Measurements from ENCODE around the gene SLC38A2. TPM values are rescaled to one million over a fixed set of nuclear protein-coding genes. Genes with fewer than 3 reads are reported as not detected.

The SLC38A2 gene
- polyA plus RNA-seq, 4 donors: 27.8 to 69.4 (median 47.2) TPM

DNA sequence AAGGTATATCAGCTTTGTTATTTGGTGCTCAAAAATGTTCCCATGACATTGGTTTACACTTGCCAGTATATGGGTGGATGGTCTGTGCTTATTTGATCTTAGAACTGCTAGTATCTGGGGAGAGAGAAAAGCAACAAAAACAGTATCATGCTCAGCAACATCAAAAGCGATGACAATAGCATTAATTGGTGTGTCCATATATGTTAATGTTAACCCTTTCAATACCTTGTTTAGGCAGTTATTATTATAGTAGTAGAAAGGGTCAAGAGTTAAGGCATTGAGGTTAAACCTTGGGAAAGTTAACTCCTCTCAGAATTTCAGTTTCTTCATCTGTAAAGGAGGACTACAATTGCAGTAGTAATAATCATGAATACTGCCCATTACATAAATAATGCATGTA lies 37.4 kb upstream of the SLC38A2 start:
- no peak for DNase-seq
- no peak for FAIRE-seq
- Histone ChIP-seq H3K4me1 (ENCODE audit: control insufficient read depth in 3 of 3, insufficient read depth in 2 of 3, low read depth in 1 of 3, low read length in 2 of 3) (peaks cover 0 to 4% (median 0%) of the 10 kb centered on the region in 3 donors), H3K27ac (ENCODE audit: low read depth in 1 of 3, low read length in 2 of 3) (no peak overlapping the region), H3K4me3 (ENCODE audit: low read depth in 1 of 3, low read length in 3 of 3) (no peak overlapping the region), H3K9me3 (ENCODE audit: control insufficient read depth in 2 of 2, insufficient read depth in 1 of 2, low read depth in 1 of 2, low read length in 1 of 2) (no peaks in the 10 kb centered on the region), H3K36me3 (ENCODE audit: control insufficient read depth in 3 of 3, insufficient read depth in 2 of 3, low read depth in 1 of 3, low read length in 3 of 3) (no peaks in the 10 kb centered on the region), H3K27me3 (ENCODE audit: control insufficient read depth in 3 of 3, insufficient read depth in 3 of 3, low read length in 3 of 3) (no peaks in the 10 kb centered on the region)
- 82 to 94% (median 86%) methylated on average over 1 of the region's 1 CpG for WGBS, 3 donors

DNA sequence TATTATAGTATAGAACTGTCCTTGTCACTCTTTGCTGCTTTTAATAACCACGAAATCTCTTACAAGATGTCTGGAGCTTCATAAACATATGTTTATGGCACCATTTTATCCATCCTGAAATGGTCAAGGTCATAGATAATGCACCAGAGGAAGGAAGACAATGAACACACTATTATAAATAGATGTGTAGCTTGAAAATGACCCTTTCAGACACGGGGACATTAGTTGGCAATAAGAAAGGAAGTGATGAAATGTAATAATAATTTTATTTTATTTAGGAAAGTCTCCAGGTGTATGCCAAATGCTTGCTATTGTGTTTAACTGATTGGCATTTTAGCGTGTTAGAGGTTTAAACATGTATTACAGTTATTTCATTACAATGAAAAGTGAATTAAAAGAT lies 36.8 kb upstream of the SLC38A2 start:
- WGBS, 3 donors: 50 to 52% (median 50%) methylated on average over 3 of the region's 3 CpGs
- H3K27me3 ChIP-seq (ENCODE audit: control insufficient read depth in 3 of 3, insufficient read depth in 3 of 3, low read length in 3 of 3): no peaks in the 10 kb centered on the region
- FAIRE-seq: no peak
- peaks cover 0 to 4% (median 0%) of the 10 kb centered on the region in 3 donors for H3K4me1 ChIP-seq (ENCODE audit: control insufficient read depth in 3 of 3, insufficient read depth in 2 of 3, low read depth in 1 of 3, low read length in 2 of 3)
- H3K4me3 ChIP-seq (ENCODE audit: low read depth in 1 of 3, low read length in 3 of 3): no peak overlapping the region
- no peaks in the 10 kb centered on the region for H3K9me3 ChIP-seq (ENCODE audit: control insufficient read depth in 2 of 2, insufficient read depth in 1 of 2, low read depth in 1 of 2, low read length in 1 of 2)
- no peak for DNase-seq
- no peak overlapping the region for H3K27ac ChIP-seq (ENCODE audit: low read depth in 1 of 3, low read length in 2 of 3)
- H3K36me3 ChIP-seq (ENCODE audit: control insufficient read depth in 3 of 3, insufficient read depth in 2 of 3, low read depth in 1 of 3, low read length in 3 of 3): no peaks in the 10 kb centered on the region

DNA sequence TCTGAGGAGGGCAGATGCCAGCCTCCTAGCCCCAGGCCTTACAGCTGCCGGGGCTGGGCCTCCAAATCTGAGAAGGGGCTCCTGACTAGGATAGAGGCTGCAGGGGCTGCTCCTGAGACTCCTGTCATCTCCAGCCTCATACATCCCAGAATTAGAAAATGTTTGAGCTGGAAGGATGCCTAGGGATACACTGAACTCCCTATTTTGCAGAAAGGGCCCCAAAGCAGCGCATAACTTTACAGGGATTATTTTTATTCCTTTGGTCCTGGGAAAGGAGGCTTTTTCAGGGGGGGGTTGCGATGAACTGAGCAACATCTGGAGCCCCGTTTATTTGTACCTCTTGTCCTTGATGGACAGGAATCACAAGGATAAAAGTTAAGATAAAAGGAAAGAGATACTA lies 35.9 kb upstream of the SLC38A2 start:
- Histone ChIP-seq H3K4me3 (ENCODE audit: low read depth in 1 of 3, low read length in 3 of 3) (no peak overlapping the region), H3K9me3 (ENCODE audit: control insufficient read depth in 2 of 2, insufficient read depth in 1 of 2, low read depth in 1 of 2, low read length in 1 of 2) (no peaks in the 10 kb centered on the region), H3K36me3 (ENCODE audit: control insufficient read depth in 3 of 3, insufficient read depth in 2 of 3, low read depth in 1 of 3, low read length in 3 of 3) (no peaks in the 10 kb centered on the region), H3K27ac (ENCODE audit: low read depth in 1 of 3, low read length in 2 of 3) (no peak overlapping the region), H3K27me3 (ENCODE audit: control insufficient read depth in 3 of 3, insufficient read depth in 3 of 3, low read length in 3 of 3) (no peaks in the 10 kb centered on the region), H3K4me1 (ENCODE audit: control insufficient read depth in 3 of 3, insufficient read depth in 2 of 3, low read depth in 1 of 3, low read length in 2 of 3) (peaks cover 0 to 1% (median 0%) of the 10 kb centered on the region in 3 donors)
- DNase-seq: no peak
- FAIRE-seq: no peak
- 76 to 83% (median 80%) methylated on average over 4 of the region's 4 CpGs for WGBS, 3 donors

DNA sequence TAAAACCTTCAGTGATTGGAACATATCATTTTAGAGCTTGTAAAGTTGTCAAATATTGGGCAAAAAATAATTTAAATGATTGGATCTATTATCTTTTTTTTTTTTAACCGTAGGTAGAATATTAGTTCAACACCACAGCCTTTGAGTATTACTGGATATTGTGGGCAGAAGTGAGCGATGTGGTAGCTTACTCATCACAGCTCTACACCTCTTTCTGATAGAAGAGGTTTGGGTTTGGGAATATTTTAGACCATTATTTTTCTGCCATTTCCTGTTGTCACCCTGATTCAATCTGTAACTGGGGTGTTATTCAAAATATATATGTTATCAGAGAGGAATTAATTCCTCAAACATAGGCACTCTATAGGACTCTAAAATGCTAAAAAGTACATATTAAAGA lies 34.8 kb upstream of the SLC38A2 start:
- 73 to 88% (median 83%) methylated on average over 2 of the region's 2 CpGs for WGBS, 3 donors
- no peaks in the 10 kb centered on the region for H3K36me3 ChIP-seq (ENCODE audit: control insufficient read depth in 3 of 3, insufficient read depth in 2 of 3, low read depth in 1 of 3, low read length in 3 of 3)
- no peak for FAIRE-seq

DNA sequence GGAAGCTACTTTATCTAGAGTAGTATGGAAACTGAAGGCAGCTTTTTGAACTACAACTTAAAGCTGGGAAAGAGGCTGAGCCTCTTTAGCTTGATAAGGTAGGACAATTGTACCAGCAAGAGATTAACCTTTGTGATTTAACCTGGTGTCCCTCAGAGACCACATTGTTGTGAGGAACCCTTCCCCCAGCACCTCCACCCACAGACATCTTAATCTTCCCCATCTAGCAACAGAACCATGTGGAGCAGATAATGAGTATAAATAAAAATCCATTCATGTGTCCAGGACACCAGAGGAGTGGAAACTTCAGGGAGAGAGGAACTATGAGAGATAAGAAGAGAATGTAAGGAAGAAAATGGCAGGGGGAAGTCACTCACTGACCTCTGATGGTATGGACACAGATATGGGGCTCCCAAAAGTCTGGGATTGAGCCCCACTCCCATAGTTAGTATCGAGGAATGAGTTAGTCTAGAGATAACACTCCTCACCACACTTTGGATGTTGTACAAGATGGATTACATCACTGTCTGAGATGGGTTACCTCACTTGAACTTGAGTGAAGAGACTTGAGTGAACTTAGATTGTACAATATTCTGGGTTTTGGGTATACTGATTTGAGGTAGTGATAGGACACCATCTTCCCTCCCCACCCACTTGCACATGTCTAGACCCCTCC lies 33.9 kb upstream of the SLC38A2 start:
- Histone ChIP-seq H3K4me1 (ENCODE audit: control insufficient read depth in 3 of 3, insufficient read depth in 2 of 3, low read depth in 1 of 3, low read length in 2 of 3) (peaks cover 0 to 3% (median 0%) of the 10 kb centered on the region in 3 donors), H3K27ac (ENCODE audit: low read depth in 1 of 3, low read length in 2 of 3) (no peak overlapping the region), H3K4me3 (ENCODE audit: low read depth in 1 of 3, low read length in 3 of 3) (no peak overlapping the region), H3K9me3 (ENCODE audit: control insufficient read depth in 2 of 2, insufficient read depth in 1 of 2, low read depth in 1 of 2, low read length in 1 of 2) (no peaks in the 10 kb centered on the region), H3K27me3 (ENCODE audit: control insufficient read depth in 3 of 3, insufficient read depth in 3 of 3, low read length in 3 of 3) (no peaks in the 10 kb centered on the region), H3K36me3 (ENCODE audit: control insufficient read depth in 3 of 3, insufficient read depth in 2 of 3, low read depth in 1 of 3, low read length in 3 of 3) (no peaks in the 10 kb centered on the region)
- DNase-seq: no peak
- WGBS, 3 donors: 44 to 59% (median 59%) methylated on average over 1 of the region's 1 CpG
- no peak for FAIRE-seq

More for the DNA sequence above, 34.8 kb upstream of the SLC38A2 start:
- no peak overlapping the region for H3K4me3 ChIP-seq (ENCODE audit: low read depth in 1 of 3, low read length in 3 of 3)
- H3K27me3 ChIP-seq (ENCODE audit: control insufficient read depth in 3 of 3, insufficient read depth in 3 of 3, low read length in 3 of 3): no peaks in the 10 kb centered on the region
- H3K4me1 ChIP-seq (ENCODE audit: control insufficient read depth in 3 of 3, insufficient read depth in 2 of 3, low read depth in 1 of 3, low read length in 2 of 3): peaks cover 0 to 3% (median 0%) of the 10 kb centered on the region in 3 donors
- no peak for DNase-seq
- H3K9me3 ChIP-seq (ENCODE audit: control insufficient read depth in 2 of 2, insufficient read depth in 1 of 2, low read depth in 1 of 2, low read length in 1 of 2): no peaks in the 10 kb centered on the region
- no peak overlapping the region for H3K27ac ChIP-seq (ENCODE audit: low read depth in 1 of 3, low read length in 2 of 3)

DNA sequence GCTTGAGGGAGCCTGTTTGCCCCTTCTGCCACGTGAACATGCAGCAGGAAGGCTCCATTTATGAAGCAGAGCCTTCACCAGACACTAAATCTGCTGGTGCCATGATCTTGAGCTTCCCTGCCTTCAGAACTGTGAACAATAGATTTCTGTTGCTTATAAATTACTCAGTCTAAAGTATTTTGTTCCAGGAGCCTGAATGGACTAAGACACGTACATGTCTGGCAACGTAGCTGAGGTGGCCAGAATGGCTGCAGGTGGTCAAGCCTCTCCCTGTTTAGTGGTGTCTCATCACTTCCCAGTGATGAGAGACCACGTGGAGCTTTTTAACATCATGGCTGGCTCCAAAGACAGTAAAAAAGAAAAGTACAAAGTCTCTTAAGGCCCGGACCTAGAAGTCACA lies 32.2 kb upstream of the SLC38A2 start:
- FAIRE-seq (no peak), DNase-seq (no peak)
- Histone ChIP-seq H3K4me1 (ENCODE audit: control insufficient read depth in 3 of 3, insufficient read depth in 2 of 3, low read depth in 1 of 3, low read length in 2 of 3) (peaks cover 0 to 3% (median 0%) of the 10 kb centered on the region in 3 donors), H3K27me3 (ENCODE audit: control insufficient read depth in 3 of 3, insufficient read depth in 3 of 3, low read length in 3 of 3) (no peaks in the 10 kb centered on the region), H3K4me3 (ENCODE audit: low read depth in 1 of 3, low read length in 3 of 3) (no peak overlapping the region), H3K27ac (ENCODE audit: low read depth in 1 of 3, low read length in 2 of 3) (no peak overlapping the region), H3K9me3 (ENCODE audit: control insufficient read depth in 2 of 2, insufficient read depth in 1 of 2, low read depth in 1 of 2, low read length in 1 of 2) (no peaks in the 10 kb centered on the region), H3K36me3 (ENCODE audit: control insufficient read depth in 3 of 3, insufficient read depth in 2 of 3, low read depth in 1 of 3, low read length in 3 of 3) (no peaks in the 10 kb centered on the region)
- whole genome bisulfite sequencing, 3 donors: 72 to 75% (median 74%) methylated on average over 5 of the region's 5 CpGs

DNA sequence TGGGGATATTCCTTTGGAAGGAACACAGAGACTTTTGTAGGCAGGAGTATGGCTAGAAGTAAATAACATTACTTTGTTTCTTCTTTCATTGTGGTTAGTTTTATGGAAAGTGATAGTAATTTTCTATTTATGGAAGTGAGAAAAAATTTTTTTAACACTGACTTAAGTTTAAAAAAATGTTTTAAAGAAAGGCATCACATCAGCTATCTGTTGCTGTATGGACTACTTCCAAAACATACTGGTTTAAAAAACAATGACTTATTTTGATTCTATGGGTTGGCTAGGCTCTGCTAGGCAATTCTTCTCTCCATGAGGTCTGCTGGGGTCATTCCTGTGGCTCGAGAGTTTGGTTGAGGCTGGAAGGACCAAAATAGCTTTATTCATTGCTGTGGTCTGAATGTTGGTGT lies 31.7 kb upstream of the SLC38A2 start:
- no peak overlapping the region for H3K4me3 ChIP-seq (ENCODE audit: low read depth in 1 of 3, low read length in 3 of 3)
- H3K27me3 ChIP-seq (ENCODE audit: control insufficient read depth in 3 of 3, insufficient read depth in 3 of 3, low read length in 3 of 3): no peaks in the 10 kb centered on the region
- H3K9me3 ChIP-seq (ENCODE audit: control insufficient read depth in 2 of 2, insufficient read depth in 1 of 2, low read depth in 1 of 2, low read length in 1 of 2): no peaks in the 10 kb centered on the region
- H3K27ac ChIP-seq (ENCODE audit: low read depth in 1 of 3, low read length in 2 of 3): no peak overlapping the region
- no peak for DNase-seq
- WGBS, 3 donors: 56 to 87% (median 77%) methylated on average over 1 of the region's 1 CpG
- no peak for FAIRE-seq
- no peaks in the 10 kb centered on the region for H3K36me3 ChIP-seq (ENCODE audit: control insufficient read depth in 3 of 3, insufficient read depth in 2 of 3, low read depth in 1 of 3, low read length in 3 of 3)
- H3K4me1 ChIP-seq (ENCODE audit: control insufficient read depth in 3 of 3, insufficient read depth in 2 of 3, low read depth in 1 of 3, low read length in 2 of 3): peaks cover 0 to 3% (median 0%) of the 10 kb centered on the region in 3 donors

DNA sequence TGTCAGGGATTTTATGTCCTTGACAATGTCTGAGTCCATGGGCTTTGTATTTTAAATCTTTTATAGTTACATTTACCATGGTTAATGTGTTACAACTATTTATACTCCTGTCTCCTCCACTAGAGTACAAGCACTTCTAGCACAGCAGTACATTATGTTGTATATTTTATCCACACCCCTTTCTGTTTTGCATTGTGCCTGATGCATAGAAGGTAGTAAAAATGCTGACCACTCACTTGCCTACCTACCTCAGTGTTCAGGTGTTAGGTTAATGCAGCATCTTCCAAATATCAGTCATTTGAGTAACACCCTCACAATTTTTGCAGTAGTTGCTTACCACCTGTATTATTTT lies 31.1 kb upstream of the SLC38A2 start:
- Histone ChIP-seq H3K4me3 (ENCODE audit: low read depth in 1 of 3, low read length in 3 of 3) (no peak overlapping the region), H3K36me3 (ENCODE audit: control insufficient read depth in 3 of 3, insufficient read depth in 2 of 3, low read depth in 1 of 3, low read length in 3 of 3) (no peaks in the 10 kb centered on the region), H3K27ac (ENCODE audit: low read depth in 1 of 3, low read length in 2 of 3) (no peak overlapping the region), H3K9me3 (ENCODE audit: control insufficient read depth in 2 of 2, insufficient read depth in 1 of 2, low read depth in 1 of 2, low read length in 1 of 2) (no peaks in the 10 kb centered on the region), H3K27me3 (ENCODE audit: control insufficient read depth in 3 of 3, insufficient read depth in 3 of 3, low read length in 3 of 3) (no peaks in the 10 kb centered on the region), H3K4me1 (ENCODE audit: control insufficient read depth in 3 of 3, insufficient read depth in 2 of 3, low read depth in 1 of 3, low read length in 2 of 3) (peaks cover 0 to 3% (median 0%) of the 10 kb centered on the region in 3 donors)
- FAIRE-seq: no peak
- DNase-seq: no peak
